ENCODE data around the gene ATP2A3. TPM values are rescaled to one million over a fixed set of nuclear protein-coding genes. Genes with fewer than 3 reads are reported as not detected.

The ATP2A3 gene
- total and polyA plus RNA-seq, 9 donors, result 1.6 to 9.9 (median 4.2) TPM

GRCh38 chr17:3929181-3929580, 35.1 kb downstream of the ATP2A3 start:
- intact Hi-C loops (cut with DNase I), result no loop called here
- no peak for DNase-seq
- Histone ChIP-seq H3K4me1 (ENCODE audit: insufficient read depth) (peaks cover 4% of the 10 kb centered on the region), H3K27ac (no peak overlapping the region), H3K4me3 (no peak overlapping the region), H3K36me3 (no peaks in the 10 kb centered on the region), H3K27me3 (no peaks in the 10 kb centered on the region), H3K9me3 (no peaks in the 10 kb centered on the region)
- 95 to 98% (median 95%) methylated on average over 12 of the region's 12 CpGs for WGBS, 3 donors
- TF ChIP-seq CTCF (IDR thresholded peaks at IDR 0.05) (no peak), POLR2A (IDR thresholded peaks at IDR 0.05) (no peak), EP300 (IDR thresholded peaks at IDR 0.05) (no peak)

- no peak for TF ChIP-seq EP300 (IDR thresholded peaks at IDR 0.05)
- intact Hi-C loops (cut with DNase I), result no loop called here
- H3K27me3 ChIP-seq, result no peaks in the 10 kb centered on the region
- H3K27ac ChIP-seq, result no peak overlapping the region
- no peak overlapping the region for H3K4me3 ChIP-seq
- 91 to 94% (median 93%) methylated on average over 16 of the region's 16 CpGs for WGBS, 3 donors
- DNase-seq, result no peak
- peaks cover 5% of the 10 kb centered on the region for H3K4me1 ChIP-seq (ENCODE audit: insufficient read depth)
- H3K36me3 ChIP-seq, result no peaks in the 10 kb centered on the region
- no peaks in the 10 kb centered on the region for H3K9me3 ChIP-seq
Observed at GRCh38 chr17:3928406-3928805, 35.8 kb downstream of the ATP2A3 start.

- intact Hi-C loops (cut with DNase I), result no loop called here
- no peak overlapping the region for H3K27ac ChIP-seq
Observed at GRCh38 chr17:3927628-3928340, 36.5 kb downstream of the ATP2A3 start.

GRCh38 chr17:3926860-3927627, 37.2 kb downstream of the ATP2A3 start:
- DNase-seq, result no peak
- 79 to 80% (median 80%) methylated on average over 16 of the region's 16 CpGs for WGBS, 3 donors
- Histone ChIP-seq H3K4me1 (ENCODE audit: insufficient read depth) (peaks cover 5% of the 10 kb centered on the region), H3K9me3 (no peaks in the 10 kb centered on the region), H3K36me3 (no peaks in the 10 kb centered on the region), H3K27ac (no peak overlapping the region), H3K27me3 (no peaks in the 10 kb centered on the region), H3K4me3 (no peak overlapping the region)
- no peak for TF ChIP-seq EP300 (IDR thresholded peaks at IDR 0.05)
- no peak for TF ChIP-seq CTCF (IDR thresholded peaks at IDR 0.05)
- TF ChIP-seq POLR2A (IDR thresholded peaks at IDR 0.05), result no peak
- intact Hi-C loops (cut with DNase I), result no loop called here

More at GRCh38 chr17:3927628-3928340, 36.5 kb downstream of the ATP2A3 start:
- WGBS, 3 donors, result 79 to 82% (median 81%) methylated on average over 15 of the region's 15 CpGs
- Histone ChIP-seq H3K9me3 (no peaks in the 10 kb centered on the region), H3K36me3 (no peaks in the 10 kb centered on the region), H3K4me3 (no peak overlapping the region), H3K27me3 (no peaks in the 10 kb centered on the region), H3K4me1 (ENCODE audit: insufficient read depth) (peaks cover 5% of the 10 kb centered on the region)
- DNase-seq, result peak in 1 of 5 donors; percentile 30
- no peak for TF ChIP-seq CTCF (IDR thresholded peaks at IDR 0.05)
- TF ChIP-seq POLR2A (IDR thresholded peaks at IDR 0.05), result no peak
- TF ChIP-seq EP300 (IDR thresholded peaks at IDR 0.05), result no peak
